Measurements from ENCODE around the gene TMEM17.

TMEM17 gene

GRCh38 chr2:62456721-62457539 is 49.1 kb downstream of the TMEM17 start:
- peak; percentile 40 to 55 for DNase-seq (ENCODE audit: low read depth in 1 of 2, low spot score in 1 of 2)

- DNase-seq (ENCODE audit: low read depth in 1 of 2, low spot score in 1 of 2) = no peak
Measured at GRCh38 chr2:62455957-62456692, 49.9 kb downstream of the TMEM17 start.

GRCh38 chr2:62453955-62454354 is 52.0 kb downstream of the TMEM17 start:
- DNase-seq (ENCODE audit: low read depth in 1 of 2, low spot score in 1 of 2) = no peak

- DNase-seq (ENCODE audit: low read depth in 1 of 2, low spot score in 1 of 2) = no peak
Measured at GRCh38 chr2:62452701-62453454, 53.1 kb downstream of the TMEM17 start.

- DNase-seq (ENCODE audit: low read depth in 1 of 2, low spot score in 1 of 2) = no peak
Measured at GRCh38 chr2:62450716-62451191, 55.2 kb downstream of the TMEM17 start.

Data from activated CD4-positive, alpha-beta T cell treated with anti-CD3 and anti-CD28 coated beads, Interleukin-2, amount 50 U/mL, for 24 hours (primary cell).